NT2/D1 (cell line): Measurements from ENCODE around the gene DCTN3.

Experiments
- SUZ12 ChIP-seq: IDR thresholded peaks from 2 replicates; pipeline ENCODE4 v1.6.1; 2011; ENCODE audit not compliant: insufficient read length, insufficient read depth; ENCODE audit errors: extremely low read depth
- YY1 ChIP-seq: IDR thresholded peaks from 2 replicates; pipeline ENCODE4 v1.6.1; 2011; ENCODE audit not compliant: insufficient read length, insufficient read depth
- ZNF274 ChIP-seq: IDR thresholded peaks from 2 replicates; pipeline ENCODE4 v1.6.1; 2011; ENCODE audit warnings: mild to moderate bottlenecking, low read depth, low read length

DNA sequence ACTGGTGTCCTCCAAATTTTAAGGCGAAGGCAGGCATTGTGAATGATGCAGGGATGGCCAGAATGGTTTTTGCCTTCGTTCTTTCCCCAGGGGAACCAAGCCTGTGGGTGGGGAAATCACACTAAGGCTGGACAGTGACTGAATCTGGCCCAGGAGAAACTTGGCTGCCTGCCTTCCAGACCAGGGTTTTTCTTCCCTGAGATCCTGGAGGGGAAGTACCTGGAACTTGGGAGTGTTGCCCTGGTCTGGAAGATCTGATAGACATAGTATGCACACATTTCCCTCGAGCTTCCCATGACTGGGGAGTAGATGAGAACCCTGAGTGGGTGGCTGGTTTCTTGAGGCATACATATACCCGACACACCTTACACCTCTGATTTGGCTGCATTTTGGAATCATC is 31.0 kb upstream of the DCTN3 start:
- no peak for TF ChIP-seq ZNF274
- no peak for TF ChIP-seq SUZ12
- TF ChIP-seq YY1 = no peak
